Rectal smooth muscle tissue (tissue), 1 donor: ENCODE results near the gene PDE4D.
A peak's percentile ranks its signal among the peaks of the same experiment; 100 is the strongest.

Experiments
- H3K27ac ChIP-seq: one replicate; pipeline ENCODE4 v1.7.0; 2013; ENCODE audit warnings: low read depth, low read length, inconsistent platforms
- H3K27me3 ChIP-seq: one replicate; pipeline ENCODE4 v1.7.0; 2013; ENCODE audit warnings: low read length; ENCODE audit not compliant: control insufficient read depth, insufficient read depth
- H3K36me3 ChIP-seq: one replicate; pipeline ENCODE4 v1.7.0; 2013; ENCODE audit warnings: low read length; ENCODE audit not compliant: control insufficient read depth, insufficient read depth
- H3K4me1 ChIP-seq: one replicate; pipeline ENCODE4 v1.7.0; 2013; ENCODE audit warnings: low read length; ENCODE audit not compliant: control insufficient read depth, insufficient read depth
- H3K4me3 ChIP-seq: one replicate; pipeline ENCODE4 v1.7.0; 2013; ENCODE audit warnings: low read length
- H3K9ac ChIP-seq: one replicate; pipeline ENCODE4 v1.7.0; 2013; ENCODE audit warnings: low read length

Gene PDE4D

DNA sequence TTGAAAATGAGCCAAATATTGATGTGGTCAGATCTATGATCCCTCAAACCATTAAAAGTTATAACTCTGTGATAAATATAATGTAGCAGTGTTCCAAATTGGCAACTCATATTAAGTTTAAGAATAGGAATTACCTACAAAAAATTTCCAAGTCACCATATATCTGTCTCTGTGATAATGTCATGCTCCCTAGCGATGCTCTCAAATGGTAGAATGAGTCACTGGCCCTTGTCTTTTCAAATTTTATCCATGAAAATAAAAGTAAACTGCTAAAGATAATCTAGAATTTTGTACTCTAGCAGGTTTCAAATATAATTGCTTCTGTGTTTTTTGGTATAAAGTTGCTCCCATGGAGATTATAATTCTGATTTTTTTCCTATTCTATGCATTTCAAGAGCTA, 277.1 kb downstream of the PDE4D start:
- peaks cover 2% of the 10 kb centered on the region for H3K4me1 ChIP-seq
- no peak overlapping the region for H3K27ac ChIP-seq
- H3K4me3 ChIP-seq: no peak overlapping the region
- H3K36me3 ChIP-seq: no peaks in the 10 kb centered on the region
- no peak overlapping the region for H3K9ac ChIP-seq
- H3K27me3 ChIP-seq: no peaks in the 10 kb centered on the region

DNA sequence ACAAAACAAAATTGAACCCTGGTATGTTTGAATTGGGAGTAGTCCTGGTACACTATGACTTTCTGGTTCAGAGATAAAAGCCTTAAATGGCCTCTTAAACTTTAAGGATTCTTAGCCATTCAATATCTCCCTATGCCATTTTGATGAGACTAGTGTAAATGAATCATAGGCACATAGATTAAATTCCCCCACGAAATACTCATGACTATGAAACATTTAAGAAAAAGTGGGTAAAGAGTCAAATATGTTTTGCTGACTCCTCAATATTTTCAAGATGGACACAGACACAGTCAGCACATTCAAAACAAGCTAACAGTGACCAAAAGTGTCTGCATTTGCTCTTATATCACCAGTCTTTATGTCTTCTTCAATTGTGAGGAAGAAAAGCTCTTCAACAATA, 278.3 kb downstream of the PDE4D start:
- Histone ChIP-seq H3K4me1 (peaks cover 2% of the 10 kb centered on the region), H3K27ac (no peak overlapping the region), H3K4me3 (no peak overlapping the region), H3K9ac (no peak overlapping the region), H3K36me3 (no peaks in the 10 kb centered on the region), H3K27me3 (no peaks in the 10 kb centered on the region)

DNA sequence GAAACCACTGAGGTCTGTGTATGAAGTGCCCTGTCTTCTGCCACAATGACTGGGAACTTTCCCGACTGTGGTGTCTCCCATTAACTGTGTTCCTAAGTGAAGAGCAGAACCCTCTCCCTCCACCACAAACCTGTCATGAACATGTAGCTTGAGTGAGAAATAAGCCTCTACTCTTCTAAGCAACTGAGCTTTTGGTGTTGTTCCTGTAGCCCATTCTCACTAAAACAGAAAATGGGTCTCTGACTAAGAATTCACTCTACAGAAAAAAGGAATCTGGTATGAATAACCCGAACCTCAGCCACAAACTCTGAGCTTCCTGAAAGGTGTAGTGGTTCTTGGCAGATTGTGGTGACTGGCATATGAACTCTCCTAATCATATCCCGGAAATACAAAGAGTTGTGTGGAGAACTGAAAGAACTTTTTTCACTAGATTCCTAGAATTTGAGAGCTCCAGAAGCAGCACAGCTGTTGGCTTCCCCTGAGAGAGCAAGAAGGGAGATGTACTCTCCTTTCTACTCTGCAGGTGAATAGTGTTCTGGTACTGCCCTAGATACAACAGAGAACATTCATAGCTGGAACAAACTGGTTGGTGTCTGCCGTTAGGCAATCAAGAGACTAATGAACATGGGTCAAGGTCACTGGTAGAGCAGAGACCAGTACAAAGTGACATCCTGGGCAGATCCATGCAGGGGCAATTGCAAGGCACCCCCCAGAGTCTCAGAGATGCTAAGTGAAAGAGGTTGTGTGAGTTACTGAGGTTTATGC, 283.8 kb downstream of the PDE4D start:
- no peak overlapping the region for H3K27ac ChIP-seq
- no peak overlapping the region for H3K4me3 ChIP-seq
- no peaks in the 10 kb centered on the region for H3K36me3 ChIP-seq
- H3K9ac ChIP-seq: no peak overlapping the region
- peaks cover 2% of the 10 kb centered on the region for H3K4me1 ChIP-seq
- no peaks in the 10 kb centered on the region for H3K27me3 ChIP-seq

DNA sequence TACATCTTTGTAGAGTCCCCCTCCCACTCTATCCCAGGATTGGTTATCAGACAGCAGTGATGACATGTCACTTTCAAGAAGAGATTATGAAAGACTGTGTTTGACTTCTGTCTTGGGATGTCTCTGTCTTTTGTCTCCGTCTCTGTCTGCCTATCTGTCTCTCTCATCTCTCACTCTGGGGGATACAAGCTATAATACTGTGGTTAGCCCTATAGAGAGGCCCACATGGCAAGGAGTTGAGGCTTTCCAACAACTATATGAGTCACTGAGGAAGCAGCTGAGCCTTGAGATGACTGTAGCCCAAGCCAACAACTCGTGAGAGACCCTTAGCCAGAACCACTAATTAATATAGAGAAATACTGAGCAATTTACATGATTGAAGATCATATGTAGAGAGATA, 284.8 kb downstream of the PDE4D start:
- peaks cover 2% of the 10 kb centered on the region for H3K4me1 ChIP-seq
- H3K27me3 ChIP-seq: no peaks in the 10 kb centered on the region
- no peak overlapping the region for H3K4me3 ChIP-seq
- H3K27ac ChIP-seq: no peak overlapping the region
- H3K36me3 ChIP-seq: no peaks in the 10 kb centered on the region
- H3K9ac ChIP-seq: no peak overlapping the region

DNA sequence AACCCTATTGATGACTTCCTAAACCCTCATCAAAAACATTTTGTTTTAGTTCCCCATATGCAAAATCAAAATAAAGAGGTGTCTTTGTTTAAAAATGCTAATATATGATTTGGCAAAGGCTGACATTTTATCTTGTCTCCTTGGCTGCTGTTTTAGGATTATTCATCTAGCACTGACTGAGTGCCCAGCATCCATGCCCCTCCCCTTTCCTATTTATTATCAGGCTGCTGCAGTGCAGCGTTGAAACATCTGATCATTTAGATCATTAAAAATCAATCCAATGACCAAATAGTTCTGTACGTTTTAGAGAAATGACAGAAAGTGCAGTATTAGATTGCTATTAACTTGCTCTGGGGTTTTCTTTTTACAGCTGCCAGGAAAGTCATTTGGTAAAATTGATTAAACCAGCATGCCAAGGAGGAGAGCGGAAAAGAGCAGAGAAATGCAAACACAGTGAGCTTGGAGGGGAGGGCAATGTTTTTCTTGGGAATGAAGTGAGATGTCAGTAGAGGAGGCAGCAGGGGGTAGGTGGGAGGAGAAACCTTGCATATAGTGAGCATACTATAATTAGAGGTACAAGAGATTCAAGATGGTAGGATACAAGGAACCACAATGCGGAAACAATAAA, 286.3 kb downstream of the PDE4D start:
- no peak overlapping the region for H3K4me3 ChIP-seq
- H3K4me1 ChIP-seq: peaks cover 2% of the 10 kb centered on the region
- H3K9ac ChIP-seq: no peak overlapping the region
- no peaks in the 10 kb centered on the region for H3K36me3 ChIP-seq
- H3K27ac ChIP-seq: no peak overlapping the region
- H3K27me3 ChIP-seq: no peaks in the 10 kb centered on the region

DNA sequence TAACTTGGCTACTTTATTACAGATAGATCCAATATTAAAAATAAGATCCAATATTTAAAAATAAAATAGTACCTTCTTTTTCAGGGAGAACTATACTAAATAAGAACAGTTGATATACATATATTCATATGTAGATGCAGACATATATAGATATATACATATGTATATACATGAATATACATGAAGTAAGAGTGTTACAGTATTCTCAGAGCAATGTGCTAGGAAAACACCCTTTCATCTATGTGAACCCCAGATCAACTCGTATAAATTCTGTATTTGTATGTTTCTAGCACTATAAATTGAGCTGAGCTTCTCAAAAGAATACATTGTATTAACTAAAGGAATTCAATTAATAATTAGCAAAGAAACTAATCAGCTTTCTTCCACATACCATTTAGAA, 287.6 kb downstream of the PDE4D start:
- H3K27ac ChIP-seq: no peak overlapping the region

DNA sequence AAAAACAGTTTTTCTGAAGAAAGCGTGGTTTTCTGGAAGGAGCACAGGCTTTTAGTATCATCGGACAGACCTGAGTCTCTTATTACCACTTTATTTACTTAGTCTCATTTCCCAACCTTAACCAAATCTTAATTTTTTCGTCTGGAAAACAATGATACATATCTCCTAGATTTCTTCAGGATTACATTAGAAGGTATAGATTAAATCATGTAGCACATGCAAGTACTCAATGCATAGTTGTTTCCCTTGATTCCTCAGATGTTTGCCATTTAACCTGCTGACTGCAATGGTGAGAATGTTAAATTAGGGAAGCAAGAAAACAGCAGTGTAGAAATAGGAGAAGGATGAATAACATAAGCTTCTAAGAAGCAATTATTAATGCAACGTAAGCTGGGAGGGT, 289.4 kb downstream of the PDE4D start:
- Histone ChIP-seq H3K4me1 (peaks cover 2% of the 10 kb centered on the region), H3K4me3 (no peak overlapping the region), H3K36me3 (no peaks in the 10 kb centered on the region), H3K9ac (no peak overlapping the region), H3K27me3 (no peaks in the 10 kb centered on the region), H3K27ac (no peak overlapping the region)

More for the DNA sequence above, 287.6 kb downstream of the PDE4D start:
- H3K27me3 ChIP-seq: no peaks in the 10 kb centered on the region
- H3K4me1 ChIP-seq: peaks cover 2% of the 10 kb centered on the region
- H3K4me3 ChIP-seq: no peak overlapping the region
- H3K36me3 ChIP-seq: no peaks in the 10 kb centered on the region
- H3K9ac ChIP-seq: no peak overlapping the region

DNA sequence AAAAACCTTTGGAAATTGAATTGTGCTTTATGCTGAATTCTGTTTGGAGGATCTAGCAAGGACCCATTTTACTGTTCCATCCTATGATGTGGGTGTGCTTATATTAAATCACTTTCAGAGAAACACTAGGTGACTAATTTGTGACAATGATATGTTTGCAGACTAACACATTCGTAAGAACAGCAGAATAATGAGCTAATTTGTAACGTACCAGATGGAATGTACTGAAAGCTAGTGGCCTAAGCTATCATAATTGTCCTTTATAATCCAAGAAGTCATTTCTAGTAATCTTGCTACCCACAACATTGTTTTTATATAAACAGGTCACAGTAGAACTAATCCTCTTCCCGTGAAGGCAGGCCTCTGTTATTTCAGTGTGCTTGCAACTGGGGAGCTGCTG, 292.5 kb downstream of the PDE4D start:
- Histone ChIP-seq H3K4me1 (no peaks in the 10 kb centered on the region), H3K36me3 (no peaks in the 10 kb centered on the region), H3K4me3 (no peak overlapping the region), H3K27me3 (no peaks in the 10 kb centered on the region), H3K27ac (no peak overlapping the region), H3K9ac (no peak overlapping the region)

DNA sequence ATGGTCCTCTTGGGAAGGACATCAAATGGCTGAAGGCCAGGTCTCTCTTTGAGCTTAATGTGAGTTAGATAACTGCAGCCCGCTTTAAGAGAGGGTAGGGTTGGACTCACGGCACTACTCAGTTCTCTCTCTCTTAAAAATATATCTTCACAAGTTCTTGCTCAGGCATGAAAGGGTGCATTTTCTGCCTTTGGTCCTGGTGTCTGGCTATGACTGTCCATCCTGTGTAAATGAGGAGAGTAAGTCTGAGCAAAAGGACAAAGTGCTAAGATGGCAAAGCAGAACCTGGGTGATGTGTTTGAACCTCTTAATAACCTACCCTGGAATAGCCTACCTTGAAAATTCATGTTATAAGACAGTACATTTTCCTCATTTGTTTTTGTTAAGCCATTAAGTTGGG, 293.4 kb downstream of the PDE4D start:
- no peak overlapping the region for H3K4me3 ChIP-seq
- no peak overlapping the region for H3K27ac ChIP-seq
- no peak overlapping the region for H3K9ac ChIP-seq
- H3K36me3 ChIP-seq: no peaks in the 10 kb centered on the region
- H3K27me3 ChIP-seq: no peaks in the 10 kb centered on the region
- H3K4me1 ChIP-seq: no peaks in the 10 kb centered on the region

DNA sequence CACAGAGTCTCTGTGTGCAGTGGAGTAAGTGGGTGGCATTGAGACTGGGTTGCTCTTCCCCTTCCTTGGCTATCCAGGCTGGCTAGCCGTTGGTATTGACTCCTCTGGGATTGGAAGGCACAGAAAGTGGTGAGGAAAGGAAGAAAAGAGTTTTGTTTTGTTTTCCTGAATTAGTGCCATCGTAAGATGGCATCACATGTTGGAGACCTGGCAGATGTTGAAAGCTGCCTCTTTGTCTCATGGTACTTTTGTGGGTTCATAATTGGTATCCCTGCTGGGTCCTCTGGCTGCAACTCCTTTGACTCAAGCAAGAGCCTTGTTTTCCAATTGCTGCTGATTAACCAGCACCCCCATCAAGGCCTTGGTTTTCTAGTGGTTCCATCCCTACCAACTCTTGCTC, 293.8 kb downstream of the PDE4D start:
- no peaks in the 10 kb centered on the region for H3K27me3 ChIP-seq
- no peak overlapping the region for H3K27ac ChIP-seq
- no peak overlapping the region for H3K4me3 ChIP-seq
- H3K9ac ChIP-seq: no peak overlapping the region
- no peaks in the 10 kb centered on the region for H3K36me3 ChIP-seq
- H3K4me1 ChIP-seq: no peaks in the 10 kb centered on the region

DNA sequence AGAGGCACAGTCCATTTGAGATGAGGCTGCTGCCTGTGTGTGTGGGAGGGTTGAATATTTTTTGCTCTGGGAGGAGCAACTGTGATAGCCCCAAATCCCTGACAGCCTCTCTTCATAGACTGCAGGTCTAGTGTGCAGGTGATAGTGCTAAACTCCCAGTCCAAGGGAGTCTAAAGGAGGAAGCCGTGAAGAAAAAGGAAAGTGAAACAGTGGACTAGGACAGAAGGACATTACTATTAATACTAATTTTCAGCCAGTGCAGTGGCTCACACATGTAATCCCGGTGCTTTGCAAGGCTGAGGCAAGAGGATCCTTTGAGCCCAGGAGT, 295.0 kb downstream of the PDE4D start:
- H3K9ac ChIP-seq: no peak overlapping the region
- no peaks in the 10 kb centered on the region for H3K4me1 ChIP-seq
- no peak overlapping the region for H3K27ac ChIP-seq
- no peaks in the 10 kb centered on the region for H3K36me3 ChIP-seq
- peak overlapping the region; percentile 38 for H3K4me3 ChIP-seq
- H3K27me3 ChIP-seq: no peaks in the 10 kb centered on the region

DNA sequence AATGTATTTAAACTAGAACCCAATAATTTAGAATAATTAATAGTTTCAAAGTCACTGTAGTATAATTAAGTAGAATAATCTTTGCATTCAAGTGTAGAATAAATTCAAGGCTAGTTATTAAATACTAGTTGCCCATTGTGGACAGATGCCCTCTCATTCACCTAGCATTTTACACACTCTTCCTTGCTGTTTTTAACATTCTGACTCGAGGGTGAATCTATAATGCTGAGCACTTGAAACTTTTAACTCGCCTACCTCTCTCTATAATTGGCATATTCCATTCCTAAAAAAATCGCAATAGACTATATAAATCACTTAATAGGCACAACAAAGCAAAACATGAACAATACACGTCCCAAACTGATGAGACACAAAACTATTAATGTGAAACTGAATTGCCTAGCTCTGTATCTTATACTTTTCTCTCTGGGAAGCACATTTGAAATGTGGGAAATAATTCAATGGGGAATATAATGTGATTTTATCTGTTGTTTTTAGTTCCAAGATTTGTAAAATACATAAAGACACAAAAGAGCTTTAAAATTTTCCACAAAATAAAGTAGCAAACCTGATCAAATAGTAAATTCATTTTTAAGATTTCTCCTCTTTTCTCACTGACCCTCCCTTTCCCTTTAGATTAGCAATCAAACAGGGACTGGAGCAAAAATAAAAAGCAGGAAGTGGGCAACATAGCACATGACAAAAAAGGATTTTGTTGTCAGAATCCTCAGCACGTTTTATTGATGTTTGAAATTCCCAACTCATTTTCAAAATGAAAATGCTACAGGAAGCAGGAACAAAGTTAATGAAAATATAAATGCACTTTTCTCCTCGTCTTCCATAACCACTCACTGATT, 295.6 kb downstream of the PDE4D start:
- peak overlapping the region; percentile 38 for H3K4me3 ChIP-seq
- H3K4me1 ChIP-seq: no peaks in the 10 kb centered on the region
- H3K27ac ChIP-seq: no peak overlapping the region
- no peaks in the 10 kb centered on the region for H3K27me3 ChIP-seq
- no peaks in the 10 kb centered on the region for H3K36me3 ChIP-seq
- H3K9ac ChIP-seq: no peak overlapping the region
